Measurements from ENCODE around the gene CABCOCO1.

The CABCOCO1 gene, protein sequence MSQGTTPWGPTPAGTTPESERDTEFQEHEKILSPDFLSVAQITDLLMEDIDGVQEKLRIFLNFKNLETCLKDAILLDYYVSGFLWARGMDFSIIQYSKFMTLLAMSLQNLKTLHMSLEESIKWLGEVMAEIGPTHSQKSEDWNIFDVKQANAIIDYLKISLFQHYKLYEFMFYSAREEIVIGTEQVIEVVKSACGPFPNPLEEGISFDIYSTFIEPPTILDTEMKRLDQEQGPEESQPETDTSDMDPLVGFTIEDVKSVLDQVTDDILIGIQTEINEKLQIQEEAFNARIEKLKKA

DNA sequence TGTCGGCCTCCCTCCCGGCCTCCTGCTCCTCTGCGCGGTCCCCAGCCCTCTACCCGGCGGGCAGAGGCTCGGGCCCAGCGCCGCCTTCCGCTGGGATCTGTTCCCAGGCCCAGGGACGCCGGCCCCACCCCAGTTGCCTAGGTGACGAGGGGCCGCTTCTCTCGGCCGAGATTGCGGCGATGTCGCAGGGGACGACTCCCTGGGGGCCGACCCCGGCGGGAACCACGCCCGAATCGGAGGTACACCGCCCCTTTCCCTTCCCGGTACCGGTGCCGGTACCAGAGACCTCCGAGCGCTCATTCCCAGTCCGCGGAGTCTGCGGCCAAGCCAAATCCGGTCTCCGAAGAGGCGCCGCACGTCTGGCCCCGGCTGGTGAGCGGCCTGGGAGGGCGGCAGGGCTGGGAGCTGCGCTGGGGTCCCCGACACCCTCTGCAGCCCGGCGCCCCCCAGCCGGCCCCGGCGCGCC is at the start of gene CABCOCO1:
CABCOCO1 (plus strand) TSS at position 136 of the 466 bp plus-strand sequence; CDS start at position 180, 44 bp downstream.
- no peaks in the 10 kb centered on the region for H3K36me3 ChIP-seq (ENCODE audit: insufficient read depth, low read depth, low read length)
- H3K4me3 ChIP-seq (ENCODE audit: low read length): peak within 1 kb of the TSS; percentile 68
- H3K27me3 ChIP-seq (ENCODE audit: insufficient read depth, low read length): peaks cover 8% of the 10 kb centered on the region
- no peak within 1 kb of the TSS for H3K27ac ChIP-seq (ENCODE audit: low read length)
- H3K9ac ChIP-seq (ENCODE audit: low read depth, low read length): 0 out of 2 replicates have a peak within 1 kb of the TSS, but pooled peaks have one; percentile 18
- H3K4me1 ChIP-seq (ENCODE audit: insufficient read depth, low read length): no peaks in the 10 kb centered on the region; the same call in 1 of the 2 replicates
- H3K9me3 ChIP-seq (ENCODE audit: insufficient read depth, low read depth, low read length): no peaks in the 10 kb centered on the region

DNA sequence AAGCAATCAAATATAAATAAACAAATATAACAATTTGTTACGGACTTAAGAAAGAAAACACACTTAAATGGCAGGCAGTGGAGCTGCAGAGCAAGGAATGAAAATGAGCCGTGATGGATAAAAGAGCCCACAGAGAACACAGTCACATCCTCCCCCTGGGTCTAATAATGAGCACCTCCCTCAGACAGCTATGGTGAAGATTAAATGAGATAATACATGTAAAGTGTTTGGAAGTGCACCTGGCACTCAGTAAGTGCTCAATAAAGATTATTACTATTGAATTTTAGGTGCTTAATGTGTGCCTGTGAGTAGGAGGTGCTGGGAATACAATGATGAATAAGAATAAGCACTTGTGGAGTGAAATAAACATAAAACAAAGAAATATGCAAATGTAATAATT is 49.1 kb upstream of the CABCOCO1 start:
- Histone ChIP-seq H3K4me3 (ENCODE audit: low read length) (no peak overlapping the region), H3K4me1 (ENCODE audit: insufficient read depth, low read length) (no peaks in the 10 kb centered on the region), H3K27ac (ENCODE audit: low read length) (no peak overlapping the region), H3K9ac (ENCODE audit: low read depth, low read length) (no peak overlapping the region), H3K9me3 (ENCODE audit: insufficient read depth, low read depth, low read length) (no peaks in the 10 kb centered on the region), H3K27me3 (ENCODE audit: insufficient read depth, low read length) (no peaks in the 10 kb centered on the region), H3K36me3 (ENCODE audit: insufficient read depth, low read depth, low read length) (no peaks in the 10 kb centered on the region)

DNA sequence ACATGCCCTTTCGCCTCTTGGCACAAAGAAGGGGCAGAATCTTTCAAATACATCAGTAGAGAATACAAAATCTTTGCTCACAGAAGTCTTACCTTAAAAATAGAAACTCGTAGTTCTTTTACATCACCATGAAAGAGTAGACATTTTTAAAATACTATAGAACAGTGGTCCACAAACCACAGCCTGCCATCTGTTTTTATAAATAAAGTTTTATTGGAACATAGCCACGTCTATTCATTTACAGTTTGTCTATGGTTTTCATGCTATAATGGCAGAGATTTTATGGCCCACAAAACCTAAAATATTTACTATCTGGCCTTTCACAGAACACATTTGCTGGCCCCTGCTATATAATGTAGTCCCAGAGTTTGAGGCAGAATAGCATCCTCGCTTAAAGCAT is 46.1 kb upstream of the CABCOCO1 start:
- Histone ChIP-seq H3K9me3 (ENCODE audit: insufficient read depth, low read depth, low read length) (no peaks in the 10 kb centered on the region), H3K36me3 (ENCODE audit: insufficient read depth, low read depth, low read length) (no peaks in the 10 kb centered on the region), H3K27me3 (ENCODE audit: insufficient read depth, low read length) (no peaks in the 10 kb centered on the region), H3K4me1 (ENCODE audit: insufficient read depth, low read length) (no peaks in the 10 kb centered on the region), H3K27ac (ENCODE audit: low read length) (no peak overlapping the region), H3K4me3 (ENCODE audit: low read length) (no peak overlapping the region), H3K9ac (ENCODE audit: low read depth, low read length) (no peak overlapping the region)

DNA sequence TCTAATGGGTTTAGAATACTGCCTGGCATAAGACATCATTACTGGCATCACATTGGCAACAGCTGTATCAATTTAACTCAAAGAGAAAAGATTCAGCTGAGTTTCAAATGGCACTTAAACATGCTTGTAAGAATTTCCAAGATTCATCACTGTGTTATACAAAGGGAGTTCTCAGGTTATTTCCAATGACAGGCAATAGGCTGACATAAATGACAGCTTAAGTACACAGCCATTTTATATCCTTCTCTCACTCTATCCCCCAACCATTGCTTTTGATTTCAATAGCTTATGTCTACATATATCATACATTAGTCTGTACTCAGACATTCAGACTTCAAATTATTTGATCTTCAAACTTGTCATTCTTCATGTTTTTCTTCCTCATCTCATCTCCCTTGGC is 45.5 kb upstream of the CABCOCO1 start:
- Histone ChIP-seq H3K4me3 (ENCODE audit: low read length) (no peak overlapping the region), H3K27ac (ENCODE audit: low read length) (no peak overlapping the region), H3K4me1 (ENCODE audit: insufficient read depth, low read length) (no peaks in the 10 kb centered on the region), H3K9ac (ENCODE audit: low read depth, low read length) (no peak overlapping the region), H3K9me3 (ENCODE audit: insufficient read depth, low read depth, low read length) (no peaks in the 10 kb centered on the region), H3K36me3 (ENCODE audit: insufficient read depth, low read depth, low read length) (no peaks in the 10 kb centered on the region), H3K27me3 (ENCODE audit: insufficient read depth, low read length) (no peaks in the 10 kb centered on the region)

DNA sequence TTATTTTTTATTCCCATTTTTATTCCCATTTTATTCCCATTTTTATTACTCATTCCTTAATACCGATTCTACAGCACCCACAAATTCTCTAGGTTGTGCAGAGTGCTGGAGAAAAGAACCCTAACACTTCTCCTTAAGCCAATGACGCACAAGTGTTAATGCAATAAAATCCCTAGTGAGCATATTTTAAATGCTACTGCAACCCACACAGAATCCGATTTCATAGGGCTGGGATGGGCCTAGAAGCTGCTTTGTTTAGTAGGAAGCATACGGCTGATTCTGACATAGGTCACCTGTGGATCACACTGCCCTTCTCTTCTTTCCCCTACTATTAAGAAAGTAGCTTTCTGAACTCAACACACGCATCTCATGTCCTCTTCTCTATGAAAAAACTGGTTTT is 45.1 kb upstream of the CABCOCO1 start:
- Histone ChIP-seq H3K9me3 (ENCODE audit: insufficient read depth, low read depth, low read length) (no peaks in the 10 kb centered on the region), H3K4me3 (ENCODE audit: low read length) (no peak overlapping the region), H3K36me3 (ENCODE audit: insufficient read depth, low read depth, low read length) (no peaks in the 10 kb centered on the region), H3K27ac (ENCODE audit: low read length) (no peak overlapping the region), H3K27me3 (ENCODE audit: insufficient read depth, low read length) (no peaks in the 10 kb centered on the region), H3K9ac (ENCODE audit: low read depth, low read length) (no peak overlapping the region), H3K4me1 (ENCODE audit: insufficient read depth, low read length) (no peaks in the 10 kb centered on the region)

DNA sequence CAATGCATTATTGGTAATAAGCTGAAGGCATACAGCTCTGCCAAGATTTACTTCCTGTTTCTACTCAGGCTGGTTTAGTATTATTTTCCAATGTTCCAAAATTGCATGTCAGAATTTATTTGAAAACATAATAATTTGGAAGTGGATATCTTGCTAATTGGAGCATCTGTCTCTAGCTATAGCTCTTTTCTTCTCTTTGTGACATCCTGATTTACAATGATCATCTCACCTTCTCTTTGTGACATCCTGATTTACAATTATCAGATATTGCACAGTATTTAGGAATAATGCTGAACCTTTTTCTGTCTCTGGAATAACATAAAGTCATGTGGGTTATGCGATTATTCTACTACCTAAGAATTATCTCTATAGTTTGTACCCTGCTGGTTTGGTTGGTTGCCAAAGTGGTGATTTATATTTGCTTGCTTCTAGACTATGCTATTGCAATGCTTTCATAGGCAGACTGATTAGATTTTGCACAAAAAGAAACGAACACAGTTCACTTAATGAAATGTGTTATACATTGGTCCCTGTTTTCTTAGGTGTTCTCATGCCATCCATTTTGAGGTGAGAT is 44.3 kb upstream of the CABCOCO1 start:
- Histone ChIP-seq H3K36me3 (ENCODE audit: insufficient read depth, low read depth, low read length) (no peaks in the 10 kb centered on the region), H3K27ac (ENCODE audit: low read length) (no peak overlapping the region)

DNA sequence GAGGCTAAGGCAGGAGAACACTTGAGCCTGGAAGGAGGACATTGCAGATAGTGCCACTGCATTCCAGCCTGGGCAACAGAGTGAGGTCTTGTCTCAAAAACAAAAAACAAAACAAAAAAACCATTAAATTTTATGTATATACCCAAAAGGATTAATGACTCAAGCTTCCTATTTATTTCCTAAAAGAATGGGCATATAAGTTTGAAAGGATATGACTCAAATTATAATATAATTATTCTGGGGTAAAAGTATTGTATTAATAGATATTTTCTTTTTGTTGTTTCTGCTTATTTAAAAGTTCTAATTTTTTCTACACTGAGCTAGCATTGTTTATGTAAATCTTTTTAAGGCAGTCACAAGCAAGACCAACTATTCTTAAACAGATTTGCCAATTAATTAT is 42.2 kb upstream of the CABCOCO1 start:
- Histone ChIP-seq H3K4me3 (ENCODE audit: low read length) (no peak overlapping the region), H3K27me3 (ENCODE audit: insufficient read depth, low read length) (no peaks in the 10 kb centered on the region), H3K27ac (ENCODE audit: low read length) (no peak overlapping the region), H3K36me3 (ENCODE audit: insufficient read depth, low read depth, low read length) (no peaks in the 10 kb centered on the region), H3K9ac (ENCODE audit: low read depth, low read length) (no peak overlapping the region), H3K9me3 (ENCODE audit: insufficient read depth, low read depth, low read length) (no peaks in the 10 kb centered on the region), H3K4me1 (ENCODE audit: insufficient read depth, low read length) (no peaks in the 10 kb centered on the region)

More for the DNA sequence above, 44.3 kb upstream of the CABCOCO1 start:
- H3K9me3 ChIP-seq (ENCODE audit: insufficient read depth, low read depth, low read length): no peaks in the 10 kb centered on the region
- H3K9ac ChIP-seq (ENCODE audit: low read depth, low read length): no peak overlapping the region
- no peak overlapping the region for H3K4me3 ChIP-seq (ENCODE audit: low read length)
- H3K27me3 ChIP-seq (ENCODE audit: insufficient read depth, low read length): no peaks in the 10 kb centered on the region
- H3K4me1 ChIP-seq (ENCODE audit: insufficient read depth, low read length): no peaks in the 10 kb centered on the region

DNA sequence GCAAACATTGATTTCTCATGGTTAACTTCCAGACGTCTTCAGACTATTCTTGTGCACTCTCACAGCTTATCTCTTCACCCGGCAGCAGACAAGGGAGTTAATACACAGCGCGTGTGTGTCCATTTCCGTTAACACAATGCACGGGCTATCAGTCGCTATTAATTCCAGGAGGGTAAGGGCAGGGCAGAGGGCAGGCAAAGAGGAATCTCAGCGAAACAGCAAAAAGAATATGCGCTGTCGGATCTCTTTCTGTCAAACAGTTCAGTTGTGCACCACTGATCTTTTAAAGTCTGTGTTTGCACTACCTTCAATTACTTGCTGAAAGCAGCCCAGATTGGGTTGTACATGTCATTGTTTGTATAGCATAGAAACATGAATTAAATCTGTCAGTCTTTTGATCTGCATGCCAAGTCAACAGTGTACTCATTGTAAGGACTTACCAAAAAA is 41.1 kb upstream of the CABCOCO1 start:
- Histone ChIP-seq H3K4me3 (ENCODE audit: low read length) (no peak overlapping the region), H3K9ac (ENCODE audit: low read depth, low read length) (no peak overlapping the region), H3K27me3 (ENCODE audit: insufficient read depth, low read length) (no peaks in the 10 kb centered on the region), H3K27ac (ENCODE audit: low read length) (no peak overlapping the region), H3K4me1 (ENCODE audit: insufficient read depth, low read length) (no peaks in the 10 kb centered on the region), H3K36me3 (ENCODE audit: insufficient read depth, low read depth, low read length) (no peaks in the 10 kb centered on the region), H3K9me3 (ENCODE audit: insufficient read depth, low read depth, low read length) (no peaks in the 10 kb centered on the region)

DNA sequence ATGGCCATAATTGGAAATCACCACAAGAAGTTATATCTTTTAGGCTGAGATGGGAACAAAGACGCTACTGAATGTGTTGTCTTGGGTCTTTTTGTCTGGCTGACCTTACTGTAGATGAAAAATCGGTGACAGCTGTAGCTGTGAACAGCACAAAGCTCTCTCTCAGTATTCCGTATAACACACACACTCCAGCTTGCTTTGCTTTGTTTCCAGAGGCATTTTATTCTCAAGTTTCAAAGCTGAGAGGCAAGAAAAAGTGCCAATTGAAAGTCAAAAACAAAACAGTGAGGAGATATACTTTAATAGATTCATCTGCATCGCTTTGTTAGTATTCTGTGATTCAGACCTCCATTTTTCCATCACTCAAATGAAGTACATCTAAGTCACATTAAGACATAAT is 39.6 kb upstream of the CABCOCO1 start:
- Histone ChIP-seq H3K9ac (ENCODE audit: low read depth, low read length) (no peak overlapping the region), H3K9me3 (ENCODE audit: insufficient read depth, low read depth, low read length) (no peaks in the 10 kb centered on the region), H3K27me3 (ENCODE audit: insufficient read depth, low read length) (no peaks in the 10 kb centered on the region), H3K36me3 (ENCODE audit: insufficient read depth, low read depth, low read length) (no peaks in the 10 kb centered on the region), H3K4me1 (ENCODE audit: insufficient read depth, low read length) (no peaks in the 10 kb centered on the region), H3K27ac (ENCODE audit: low read length) (no peak overlapping the region), H3K4me3 (ENCODE audit: low read length) (no peak overlapping the region)

DNA sequence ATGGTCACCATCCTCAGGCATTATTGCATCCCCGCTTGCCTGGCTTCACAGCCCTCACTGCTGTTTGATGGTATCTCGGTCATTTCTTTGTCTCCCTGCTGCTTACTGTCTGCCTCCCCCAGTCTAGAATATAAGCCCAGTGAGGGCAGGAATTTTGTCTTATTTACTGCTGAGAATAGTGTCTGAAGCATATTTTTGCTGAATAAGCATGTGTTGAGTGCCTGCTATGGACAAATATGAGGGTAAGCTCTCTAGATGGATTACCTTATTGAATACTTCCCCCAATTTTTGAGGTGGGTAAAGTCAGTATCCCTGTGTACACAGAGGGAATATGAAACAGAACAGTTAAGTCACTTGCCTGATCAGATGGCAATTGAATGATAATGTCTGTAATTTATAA is 36.5 kb upstream of the CABCOCO1 start:
- no peak overlapping the region for H3K27ac ChIP-seq (ENCODE audit: low read length)
- H3K36me3 ChIP-seq (ENCODE audit: insufficient read depth, low read depth, low read length): no peaks in the 10 kb centered on the region
- H3K4me1 ChIP-seq (ENCODE audit: insufficient read depth, low read length): peaks cover 4% of the 10 kb centered on the region; the same call in 1 of the 2 replicates
- no peaks in the 10 kb centered on the region for H3K27me3 ChIP-seq (ENCODE audit: insufficient read depth, low read length)
- no peak overlapping the region for H3K9ac ChIP-seq (ENCODE audit: low read depth, low read length)
- H3K4me3 ChIP-seq (ENCODE audit: low read length): no peak overlapping the region
- H3K9me3 ChIP-seq (ENCODE audit: insufficient read depth, low read depth, low read length): no peaks in the 10 kb centered on the region

DNA sequence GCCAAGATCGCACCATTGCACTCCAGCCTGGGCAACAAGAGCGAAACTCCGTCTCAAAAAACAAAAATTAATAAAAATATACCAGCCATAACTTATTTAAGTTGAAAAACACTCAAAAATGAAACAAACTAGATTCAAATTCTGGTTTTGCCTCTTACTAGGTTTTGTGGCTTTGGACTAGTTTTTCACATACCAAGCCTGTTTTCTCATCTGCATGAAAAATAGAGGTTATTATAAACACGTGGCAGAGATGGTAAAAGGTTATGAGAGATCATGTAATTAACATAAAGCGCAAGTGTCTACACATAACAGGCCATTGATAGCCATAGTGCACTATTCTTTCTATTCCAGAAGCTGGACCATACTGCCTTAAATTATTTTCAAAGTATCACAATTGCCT is 35.5 kb upstream of the CABCOCO1 start:
- H3K9me3 ChIP-seq (ENCODE audit: insufficient read depth, low read depth, low read length): no peaks in the 10 kb centered on the region
- H3K36me3 ChIP-seq (ENCODE audit: insufficient read depth, low read depth, low read length): no peaks in the 10 kb centered on the region
- no peaks in the 10 kb centered on the region for H3K27me3 ChIP-seq (ENCODE audit: insufficient read depth, low read length)
- H3K9ac ChIP-seq (ENCODE audit: low read depth, low read length): no peak overlapping the region
- H3K27ac ChIP-seq (ENCODE audit: low read length): no peak overlapping the region
- no peak overlapping the region for H3K4me3 ChIP-seq (ENCODE audit: low read length)
- peaks cover 4% of the 10 kb centered on the region; the same call in 1 of the 2 replicates for H3K4me1 ChIP-seq (ENCODE audit: insufficient read depth, low read length)
